DMS53 treated with DMSO at 0.1 percent for 48 hours (cell line): ENCODE results near the gene PRDM4.
A peak's percentile ranks its signal among the peaks of the same experiment; 100 is the strongest.

Experiments
- DNase-seq: peaks from one replicate; lab custom pipeline; 2025; ENCODE audit not compliant: unreplicated experiment; lab: John Stamatoyannopoulos, UW

The PRDM4 gene

DNA sequence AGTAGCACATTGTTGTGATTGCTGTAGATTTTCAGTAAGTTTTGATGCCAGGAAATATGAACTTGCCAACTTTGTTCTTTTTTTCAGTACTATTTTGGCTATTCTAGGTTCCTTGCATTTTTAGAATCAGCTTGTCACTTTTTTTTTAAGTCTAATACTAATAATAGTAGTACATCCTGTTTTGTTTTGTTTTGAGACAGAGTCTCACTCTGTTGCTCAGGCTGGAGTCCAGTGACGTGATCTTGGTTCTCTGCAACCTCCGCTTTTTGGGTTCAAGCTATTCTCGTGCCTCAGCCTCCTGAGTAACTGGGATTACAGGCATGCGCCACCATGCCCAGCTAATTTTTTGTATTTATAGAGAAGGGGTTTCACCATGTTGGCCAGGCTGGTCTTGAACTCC, 58.8 kb downstream of the PRDM4 start:
- DNase-seq = no peak

DNA sequence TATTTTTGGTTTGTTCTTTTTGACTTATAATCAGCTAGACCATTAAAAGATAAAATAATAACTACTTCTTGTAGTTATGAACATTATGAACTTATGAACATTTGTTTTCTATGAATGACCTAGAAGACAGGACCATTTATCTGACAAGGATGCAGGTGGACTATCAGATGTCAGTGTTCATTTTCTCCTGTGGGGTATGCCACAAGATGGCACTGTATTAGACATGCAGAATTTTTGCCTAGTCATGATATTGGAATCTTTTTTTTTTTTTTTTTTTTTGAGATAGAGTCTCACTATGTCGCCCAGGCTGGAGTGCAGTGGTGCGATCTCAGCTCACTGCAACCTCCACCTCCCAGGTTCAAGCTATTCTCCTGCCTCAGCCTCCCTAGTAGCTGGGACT, 65.2 kb downstream of the PRDM4 start:
- peak; percentile 15 for DNase-seq

DNA sequence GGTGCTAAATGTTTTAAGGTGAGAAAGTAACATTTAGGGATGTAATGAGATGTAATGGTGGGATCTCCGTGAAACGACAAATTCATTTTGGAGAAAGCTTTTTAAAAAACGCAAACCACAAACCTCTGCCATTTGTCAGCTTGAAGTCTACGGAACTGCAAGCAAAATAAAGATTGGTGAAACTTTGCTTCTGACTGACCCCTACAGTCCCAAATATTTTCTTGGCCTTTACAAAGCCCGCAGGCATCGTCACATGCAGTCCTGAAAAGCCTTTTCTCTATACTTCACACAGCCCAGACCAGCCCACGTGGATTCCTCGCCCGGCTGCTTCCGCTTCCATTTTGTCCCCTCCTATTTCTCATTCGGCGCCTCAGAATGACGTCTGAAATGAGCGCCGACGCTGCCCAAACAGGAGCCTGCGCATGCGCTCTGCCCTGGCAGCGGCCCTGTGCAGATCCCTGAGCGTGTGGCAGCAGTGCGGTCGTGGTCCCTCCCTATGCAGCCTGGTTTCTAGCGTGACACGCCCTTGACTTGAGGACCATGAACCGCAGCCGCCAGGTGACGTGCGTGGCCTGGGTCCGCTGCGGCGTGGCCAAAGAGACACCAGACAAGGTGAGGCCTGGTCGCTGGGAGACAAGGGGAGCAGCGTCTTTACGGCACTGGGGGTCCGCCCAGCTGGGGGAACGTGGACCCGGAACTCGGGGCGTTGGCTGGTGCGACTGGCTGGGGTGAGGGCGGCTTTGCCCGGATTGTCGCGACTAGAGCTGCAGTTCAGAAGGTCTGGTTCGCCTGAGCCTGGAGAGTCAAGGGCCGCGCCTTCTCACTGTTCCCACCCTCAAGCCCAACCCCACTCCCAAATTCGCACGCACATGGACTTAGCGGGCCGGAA, 75.3 kb downstream of the PRDM4 start, which contains the start of gene PWP1:
Gene PWP1 (plus strand): TSS at position 440 of the 889 bp plus-strand sequence. CDS start 101 bp downstream, at position 541.
- DNase-seq = peak; percentile 92

GRCh38 chr12:107684990-107685359, 76.0 kb downstream of the PRDM4 start:
- peak; percentile 37 for DNase-seq

DNA sequence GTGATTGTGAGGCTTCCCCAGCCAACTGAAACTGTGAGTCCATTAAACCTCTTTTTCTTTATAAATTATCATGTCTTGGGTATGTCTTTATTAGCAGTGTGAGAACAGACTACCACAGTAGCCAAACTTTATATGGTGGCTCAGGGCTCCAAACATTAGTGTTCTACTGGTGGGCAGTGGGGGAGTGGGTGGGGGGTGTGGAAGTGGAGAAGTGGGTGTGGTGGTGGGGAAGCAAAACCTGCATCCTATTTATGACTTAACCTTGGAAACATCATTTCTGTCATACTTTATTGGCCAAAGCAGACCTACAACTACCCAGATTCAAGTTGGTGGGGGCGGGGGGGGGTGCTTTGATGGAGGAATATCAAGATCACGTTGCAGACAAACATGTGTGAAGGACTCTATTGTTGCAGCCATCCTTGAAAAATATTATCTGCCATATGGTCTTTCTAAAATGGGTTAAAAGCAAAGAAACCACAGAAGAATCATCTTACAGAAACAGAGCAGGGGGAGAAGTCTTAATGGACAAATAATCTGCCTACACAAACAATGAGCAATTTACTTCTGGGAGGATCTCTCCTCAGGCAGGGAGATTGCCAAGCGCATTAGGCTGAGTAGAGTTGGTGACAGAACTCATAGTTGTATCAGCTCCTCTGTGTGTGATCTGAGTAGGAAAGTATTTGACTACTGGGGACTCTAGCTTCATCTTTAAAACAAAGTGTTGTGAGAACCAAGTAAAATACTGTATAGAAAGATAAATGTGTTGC, 76.7 kb downstream of the PRDM4 start:
- no peak for DNase-seq
